Esophagus mucosa (tissue), 1 donor: ENCODE results near the gene EPHB2. TPM values are rescaled to one million over a fixed set of nuclear protein-coding genes. Genes with fewer than 3 reads are reported as not detected.

ENCODE experiments used
- ATAC-seq: fragments of 200-7000 bp; cut with Tn5 transposase; one replicate; pipeline ENCODE4 v1.9.1; 2020
- total RNA-seq: library from RNA; stranded (reverse); gene quantifications from one replicate; pipeline ENCODE4 v1.2.4, GENCODE V29; 2023
- donor health status: DM: yes; HTN: yes; CAD: no.

The EPHB2 gene
- total RNA-seq, 1 donor from 2014 or later: 2.2 TPM

GRCh38 chr1:22804969-22805671 lies 94.5 kb downstream of the EPHB2 start:
- ATAC-seq: no peak

DNA sequence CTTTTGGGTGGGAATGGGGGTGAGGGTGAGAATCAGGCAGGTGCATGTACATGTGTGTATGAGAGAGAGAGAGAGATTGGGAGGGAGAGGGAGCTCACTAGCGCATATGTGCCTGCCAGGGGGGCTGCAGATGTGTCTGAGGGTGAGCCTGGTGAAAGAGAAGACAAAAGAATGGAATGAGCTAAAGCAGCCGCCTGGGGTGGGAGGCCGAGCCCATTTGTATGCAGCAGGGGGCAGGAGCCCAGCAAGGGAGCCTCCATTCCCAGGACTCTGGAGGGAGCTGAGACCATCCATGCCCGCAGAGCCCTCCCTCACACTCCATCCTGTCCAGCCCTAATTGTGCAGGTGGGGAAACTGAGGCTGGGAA lies 95.0 kb downstream of the EPHB2 start:
- ATAC-seq: no peak

DNA sequence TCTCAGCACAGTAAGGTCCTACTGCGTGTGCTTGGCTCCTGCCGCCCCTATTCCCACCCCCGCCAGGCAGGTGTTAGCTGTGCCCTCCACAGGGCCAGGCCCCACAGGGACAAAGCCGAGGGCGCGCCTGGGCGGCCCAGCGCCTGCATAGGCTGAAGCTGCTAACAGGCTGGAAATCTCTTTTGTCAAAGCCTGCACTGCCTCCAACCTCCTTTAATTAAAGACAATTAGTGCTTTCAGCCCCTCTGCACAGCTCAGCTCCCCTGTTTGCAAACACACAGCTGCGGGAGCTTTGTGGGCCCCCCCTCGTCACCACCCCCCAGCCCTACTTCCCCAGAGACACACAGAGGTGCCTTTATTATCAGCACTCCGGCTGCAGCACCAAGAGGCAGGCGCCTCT lies 95.9 kb downstream of the EPHB2 start:
- no peak for ATAC-seq

DNA sequence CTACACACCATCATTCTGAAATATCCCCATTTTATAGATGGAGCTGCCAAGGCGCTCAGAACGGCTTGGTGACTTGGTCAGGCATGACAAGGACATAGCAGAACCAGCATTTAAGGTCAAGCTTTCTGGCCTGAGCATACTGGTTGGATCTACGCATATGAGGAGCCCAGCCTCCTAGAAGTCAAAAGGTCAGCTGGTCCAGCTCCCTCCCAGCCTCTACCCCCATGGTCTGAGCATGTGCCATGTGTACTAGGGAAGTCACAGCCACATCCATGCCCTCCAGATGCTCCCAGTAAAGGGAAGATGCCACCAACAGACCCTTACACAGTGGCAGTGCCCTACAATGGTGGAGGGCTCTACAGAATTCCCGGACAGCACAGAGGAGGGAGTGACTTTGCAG lies 96.7 kb downstream of the EPHB2 start:
- no peak for ATAC-seq

GRCh38 chr1:22808186-22808675 lies 97.6 kb downstream of the EPHB2 start:
- ATAC-seq: no peak

GRCh38 chr1:22808676-22809483 lies 98.2 kb downstream of the EPHB2 start:
- ATAC-seq: peak; percentile 59

GRCh38 chr1:22809783-22810182 lies 99.1 kb downstream of the EPHB2 start:
- ATAC-seq: no peak

- no peak for ATAC-seq
Measured at GRCh38 chr1:22810378-22810777, 99.7 kb downstream of the EPHB2 start.

GRCh38 chr1:22812092-22812880 lies 101.6 kb downstream of the EPHB2 start:
- no peak for ATAC-seq

DNA sequence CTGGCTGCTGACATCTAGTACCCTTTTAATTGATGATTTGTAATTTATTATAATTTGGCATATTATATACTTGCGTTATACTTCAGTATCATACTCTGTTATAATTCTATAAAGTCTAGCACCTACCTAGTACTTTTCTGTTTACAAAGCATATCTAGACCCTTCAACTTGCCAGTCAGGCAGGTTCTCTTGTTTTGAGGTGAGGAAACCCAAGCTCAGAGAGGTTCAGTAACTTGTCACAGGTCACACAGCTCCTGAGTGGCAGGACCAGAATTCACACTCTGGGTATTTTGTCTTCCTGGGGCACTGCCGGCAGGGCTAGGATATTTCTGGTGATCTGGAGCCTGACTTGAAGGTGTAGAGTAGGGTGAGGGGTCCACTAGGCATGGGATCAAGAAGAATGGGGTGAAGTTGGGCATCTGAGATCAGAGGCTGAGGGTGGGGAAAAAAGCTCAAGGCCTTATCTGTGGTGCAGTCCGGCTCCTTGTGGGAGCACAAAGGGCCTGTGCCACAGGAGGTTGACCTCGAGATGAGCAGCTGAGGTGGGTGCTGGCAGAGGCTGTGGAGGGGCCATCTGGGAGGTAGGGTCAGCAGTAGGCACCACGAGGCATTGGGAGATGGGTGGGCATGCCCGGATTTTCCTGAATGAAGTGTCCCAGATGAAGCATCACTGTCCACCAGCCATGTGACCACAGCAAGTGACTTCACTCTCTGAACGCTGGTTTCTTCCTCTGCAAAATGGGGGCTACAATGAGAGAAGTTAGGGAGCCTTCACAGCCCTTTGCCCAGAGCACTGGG lies 102.6 kb downstream of the EPHB2 start:
- no peak for ATAC-seq

- ATAC-seq: no peak
Measured at GRCh38 chr1:22814176-22815042, 103.8 kb downstream of the EPHB2 start.

GRCh38 chr1:22815043-22815365 lies 104.4 kb downstream of the EPHB2 start:
- no peak for ATAC-seq

DNA sequence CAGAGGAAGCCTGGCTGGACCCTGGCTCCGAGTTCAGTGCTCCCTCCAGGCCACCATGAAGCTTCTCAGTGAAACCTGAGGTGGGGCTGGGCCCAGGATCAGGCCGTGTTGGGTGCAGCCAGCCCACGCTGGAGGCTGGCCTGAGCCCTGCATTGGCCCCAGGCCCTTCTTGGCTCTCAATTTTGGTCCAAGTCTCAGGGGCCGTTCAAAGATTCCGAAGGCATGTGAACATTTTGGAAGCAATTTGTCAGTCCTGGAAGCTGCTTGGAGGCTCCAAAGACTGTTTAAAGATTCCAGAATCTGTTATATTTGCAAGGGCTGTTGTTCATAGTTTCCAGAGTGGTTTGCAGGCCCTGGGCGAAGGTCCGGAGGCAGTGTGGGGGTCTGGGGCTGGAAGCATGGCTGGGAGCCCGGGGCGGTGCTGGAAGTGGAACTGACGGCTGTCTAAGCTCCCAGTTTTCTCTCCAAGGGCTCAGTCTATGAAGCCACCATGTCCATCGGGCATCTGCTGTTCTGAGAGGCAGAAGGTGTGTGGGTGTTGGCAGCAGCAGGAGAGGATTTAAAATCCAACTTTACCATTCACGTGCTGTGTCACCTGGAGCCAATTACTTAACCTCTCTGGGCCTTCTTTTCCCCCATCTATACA lies 104.9 kb downstream of the EPHB2 start:
- ATAC-seq: no peak

- ATAC-seq: no peak
Measured at GRCh38 chr1:22816067-22816775, 105.6 kb downstream of the EPHB2 start.

DNA sequence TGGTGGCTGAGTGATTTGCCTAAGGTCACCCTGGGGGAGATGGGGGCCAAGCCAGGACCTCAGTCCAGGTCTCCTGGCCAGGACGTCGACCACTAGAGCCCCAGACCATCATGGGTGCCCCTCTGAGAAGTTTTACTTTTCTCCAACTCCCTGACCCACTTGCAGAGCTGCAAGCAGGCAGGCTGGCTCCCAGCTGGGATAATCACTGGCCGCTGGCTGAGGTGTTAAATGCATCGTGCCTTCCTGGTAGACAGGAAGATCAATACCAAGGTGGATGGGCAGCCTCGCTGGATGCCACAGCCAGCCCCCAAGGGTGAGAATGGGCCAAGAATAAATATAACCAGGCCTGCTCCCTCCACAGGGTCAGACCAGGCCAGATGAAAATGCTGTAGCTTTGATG lies 106.2 kb downstream of the EPHB2 start:
- ATAC-seq: no peak

- peak; percentile 19 for ATAC-seq
Measured at GRCh38 chr1:22817462-22817861, 106.8 kb downstream of the EPHB2 start.

- ATAC-seq: no peak
Measured at GRCh38 chr1:22818061-22818770, 107.6 kb downstream of the EPHB2 start.

DNA sequence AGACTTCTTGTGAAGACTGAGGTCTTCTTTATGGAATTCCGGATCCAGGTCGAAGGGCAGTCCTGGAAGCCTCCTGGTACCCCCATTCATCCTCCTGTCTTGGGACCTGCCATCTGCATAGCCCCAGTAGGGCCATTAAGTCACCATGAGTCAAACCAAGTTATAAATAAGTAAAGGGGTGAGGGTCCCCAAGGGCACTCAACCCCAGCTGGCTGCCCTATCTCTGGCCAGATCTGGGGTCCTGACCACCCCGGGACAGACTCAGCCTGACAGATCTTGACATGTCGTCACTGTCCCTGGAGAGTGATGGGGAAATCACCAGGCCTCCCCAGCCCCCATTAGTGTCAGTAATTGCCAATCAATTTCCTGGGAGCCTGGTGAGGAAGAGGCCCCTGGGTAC lies 108.7 kb downstream of the EPHB2 start:
- ATAC-seq: no peak

- ATAC-seq: no peak
Measured at GRCh38 chr1:22821027-22821426, 110.4 kb downstream of the EPHB2 start.

DNA sequence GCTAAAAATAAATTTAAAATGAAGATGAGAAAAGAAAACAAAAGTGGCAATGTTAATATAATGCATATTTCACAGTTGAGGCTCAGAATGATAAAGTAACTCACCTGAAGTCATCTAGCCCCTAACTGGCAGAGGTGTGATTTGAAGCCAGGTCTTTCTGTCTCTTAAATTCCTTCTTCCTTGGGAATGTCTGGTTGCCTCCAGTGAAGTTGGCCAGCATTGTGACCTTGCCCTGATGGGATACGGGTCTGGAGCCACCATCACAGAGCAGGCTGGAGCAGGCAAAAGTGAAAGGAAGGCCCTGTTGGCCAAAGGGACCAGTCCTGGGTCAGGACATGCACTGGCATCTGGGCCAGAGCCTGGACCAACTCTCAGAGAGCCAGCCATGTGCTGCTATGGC lies 111.7 kb downstream of the EPHB2 start:
- no peak for ATAC-seq
